ENCODE measurements around the gene ATP1A1. TPM values are rescaled to one million over a fixed set of nuclear protein-coding genes. Genes with fewer than 3 reads are reported as not detected.

Gene ATP1A1
- total RNA-seq, 4 donors from 2014 or later: 88.5 to 222 (median 156) TPM

DNA sequence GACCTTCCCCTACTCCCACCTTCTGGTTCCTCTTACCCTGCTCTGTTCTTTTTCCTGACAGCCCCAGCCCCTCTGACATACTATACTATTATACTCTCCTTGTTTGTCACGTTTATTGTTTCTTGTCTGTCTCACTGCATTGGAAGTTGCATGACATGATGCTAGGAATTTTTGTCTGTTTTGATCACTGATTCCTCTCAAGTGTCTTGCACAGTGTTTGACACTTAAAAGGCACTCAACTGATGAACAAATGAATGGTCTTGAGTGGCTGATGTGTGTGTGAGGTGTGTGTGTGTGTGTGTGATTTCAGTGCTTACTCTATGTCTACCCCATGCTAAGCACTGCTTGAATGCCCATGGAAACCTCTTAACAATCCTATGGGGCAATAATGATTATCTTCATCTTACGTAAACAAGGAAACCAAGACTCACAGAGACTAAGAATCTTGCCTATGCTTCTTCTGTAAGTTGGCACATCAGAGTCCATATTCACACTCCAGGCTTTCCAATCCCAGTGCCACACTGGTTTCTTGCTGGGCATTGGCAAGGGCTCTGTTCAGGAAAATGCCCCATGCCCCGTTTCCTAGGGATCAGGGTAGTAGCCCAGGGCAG is 59.7 kb downstream of the ATP1A1 start:
- TF ChIP-seq, protein P1, sequence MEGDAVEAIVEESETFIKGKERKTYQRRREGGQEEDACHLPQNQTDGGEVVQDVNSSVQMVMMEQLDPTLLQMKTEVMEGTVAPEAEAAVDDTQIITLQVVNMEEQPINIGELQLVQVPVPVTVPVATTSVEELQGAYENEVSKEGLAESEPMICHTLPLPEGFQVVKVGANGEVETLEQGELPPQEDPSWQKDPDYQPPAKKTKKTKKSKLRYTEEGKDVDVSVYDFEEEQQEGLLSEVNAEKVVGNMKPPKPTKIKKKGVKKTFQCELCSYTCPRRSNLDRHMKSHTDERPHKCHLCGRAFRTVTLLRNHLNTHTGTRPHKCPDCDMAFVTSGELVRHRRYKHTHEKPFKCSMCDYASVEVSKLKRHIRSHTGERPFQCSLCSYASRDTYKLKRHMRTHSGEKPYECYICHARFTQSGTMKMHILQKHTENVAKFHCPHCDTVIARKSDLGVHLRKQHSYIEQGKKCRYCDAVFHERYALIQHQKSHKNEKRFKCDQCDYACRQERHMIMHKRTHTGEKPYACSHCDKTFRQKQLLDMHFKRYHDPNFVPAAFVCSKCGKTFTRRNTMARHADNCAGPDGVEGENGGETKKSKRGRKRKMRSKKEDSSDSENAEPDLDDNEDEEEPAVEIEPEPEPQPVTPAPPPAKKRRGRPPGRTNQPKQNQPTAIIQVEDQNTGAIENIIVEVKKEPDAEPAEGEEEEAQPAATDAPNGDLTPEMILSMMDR (IDR thresholded peaks at IDR 0.05; ENCODE audit: low read depth): no peak

DNA sequence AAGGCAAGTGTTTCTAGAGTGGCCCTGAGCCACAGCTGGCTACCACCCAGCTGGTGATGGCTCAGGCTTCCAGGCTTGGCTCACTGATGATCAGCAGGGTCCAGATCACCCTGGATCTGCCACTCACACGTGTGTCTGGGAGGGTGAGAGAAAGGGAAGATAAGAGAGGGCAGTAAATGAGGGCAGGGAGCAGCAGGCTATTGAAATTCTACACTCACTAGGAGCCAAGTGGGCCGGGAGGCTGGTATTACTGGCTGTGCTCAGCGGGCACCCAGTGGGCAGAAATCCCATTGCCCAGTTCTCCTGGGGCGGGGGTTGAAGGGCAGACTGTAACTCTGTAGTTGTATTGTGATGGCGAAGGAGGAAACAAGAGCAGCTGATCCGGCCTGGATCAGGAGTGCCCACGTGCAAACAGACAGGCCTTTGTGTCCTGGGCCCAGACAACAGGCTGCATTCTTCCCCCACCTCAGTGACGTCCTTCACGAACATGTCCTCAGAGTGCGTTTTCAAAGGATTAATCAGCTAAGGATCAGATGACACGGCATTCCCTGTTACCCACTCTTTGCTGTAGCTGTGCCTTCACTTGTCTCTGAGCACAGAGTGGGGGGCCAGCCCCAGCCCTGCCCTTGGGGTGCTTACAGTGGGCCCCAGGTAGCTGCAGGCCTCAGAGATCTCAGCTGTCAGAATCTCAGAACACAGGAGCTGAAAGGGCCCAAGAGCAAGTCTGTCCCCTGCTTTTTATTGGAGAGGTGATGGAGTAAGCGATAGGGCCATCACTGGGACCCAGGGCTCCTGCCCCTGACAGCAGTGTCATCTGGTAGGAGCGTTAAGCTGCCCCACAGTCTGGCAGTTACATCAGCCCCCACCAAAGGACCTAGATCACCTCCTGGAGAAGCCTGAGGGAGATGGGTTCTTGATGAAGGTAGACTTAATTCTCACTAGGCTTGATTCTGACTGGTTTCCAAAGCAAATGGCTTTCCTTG is 60.5 kb downstream of the ATP1A1 start:
- TF ChIP-seq, protein P1 (IDR thresholded peaks at IDR 0.05; ENCODE audit: low read depth): no peak

DNA sequence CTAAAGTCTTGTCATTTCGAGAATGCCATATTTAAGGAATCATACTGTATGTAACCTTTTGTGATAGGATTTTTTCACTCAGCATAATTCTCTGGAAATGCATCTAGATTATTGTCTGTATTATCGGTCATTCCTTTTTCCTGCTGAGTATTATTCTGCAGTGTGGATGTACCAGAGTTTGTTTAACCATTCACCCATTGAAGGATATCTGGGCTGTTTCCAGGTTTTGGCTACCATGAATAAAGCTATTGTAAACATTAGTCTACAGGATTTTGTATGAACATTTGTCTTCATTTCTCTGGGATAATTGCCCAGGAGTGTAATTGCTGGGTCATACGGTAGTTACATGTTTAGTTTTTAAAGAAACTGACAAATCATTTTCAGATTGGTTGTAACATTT is 61.8 kb downstream of the ATP1A1 start:
- TF ChIP-seq, protein P1 (IDR thresholded peaks at IDR 0.05; ENCODE audit: low read depth): no peak

DNA sequence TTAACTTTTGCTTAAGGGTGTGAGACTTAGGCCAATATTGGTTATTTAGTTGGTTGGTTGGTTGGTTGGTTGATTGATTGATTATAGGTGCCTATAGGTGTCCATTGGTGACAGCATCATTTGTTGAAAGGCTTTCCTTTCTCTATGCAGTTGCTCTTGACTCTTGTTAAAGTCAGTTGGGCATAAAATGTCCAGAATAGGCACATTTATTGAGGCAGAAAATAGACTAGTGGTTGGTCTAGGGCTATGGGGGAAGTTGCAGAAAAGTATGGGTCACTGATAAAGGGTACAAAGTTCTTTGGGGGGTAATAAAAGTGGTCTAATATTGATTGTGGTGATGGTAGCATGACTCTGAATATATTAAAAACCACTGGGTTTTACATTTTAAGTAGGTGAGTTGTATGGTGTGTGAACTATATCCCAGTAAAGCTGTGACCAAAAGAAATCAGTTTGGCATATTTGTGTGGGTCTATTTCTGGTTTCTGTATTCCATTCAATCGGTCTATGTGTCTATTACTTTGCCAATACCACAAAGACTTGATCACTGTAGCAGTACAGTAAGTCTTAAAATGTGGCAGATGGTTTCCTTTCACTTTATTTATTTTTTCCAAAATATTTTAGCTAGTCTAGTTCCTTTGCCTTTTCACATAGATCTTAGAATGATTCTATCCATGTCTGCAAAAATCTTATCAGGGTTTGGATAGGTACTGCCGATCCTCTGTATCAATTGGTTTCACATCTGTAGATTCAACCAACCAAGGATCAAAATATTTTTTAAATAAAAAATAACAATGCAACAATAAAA is 63.0 kb downstream of the ATP1A1 start:
- TF ChIP-seq, protein P1 (IDR thresholded peaks at IDR 0.05; ENCODE audit: low read depth): no peak

DNA sequence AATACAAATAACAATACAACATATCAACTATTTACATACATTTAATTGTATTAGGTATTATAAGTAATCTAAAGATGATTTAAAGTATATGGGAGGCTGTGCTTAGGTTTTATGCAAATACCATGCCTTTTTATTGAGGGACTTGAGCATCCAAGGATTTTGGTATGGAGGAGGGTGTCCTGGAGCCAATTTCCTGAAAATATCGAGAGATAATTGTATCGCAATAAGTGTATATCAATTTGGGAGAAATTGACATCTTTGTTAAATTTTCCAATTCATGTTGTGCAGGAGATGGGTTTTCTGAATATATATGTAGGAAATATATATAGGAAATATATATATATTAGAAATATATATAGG is 63.5 kb downstream of the ATP1A1 start:
- TF ChIP-seq, protein P1 (IDR thresholded peaks at IDR 0.05; ENCODE audit: low read depth): no peak

DNA sequence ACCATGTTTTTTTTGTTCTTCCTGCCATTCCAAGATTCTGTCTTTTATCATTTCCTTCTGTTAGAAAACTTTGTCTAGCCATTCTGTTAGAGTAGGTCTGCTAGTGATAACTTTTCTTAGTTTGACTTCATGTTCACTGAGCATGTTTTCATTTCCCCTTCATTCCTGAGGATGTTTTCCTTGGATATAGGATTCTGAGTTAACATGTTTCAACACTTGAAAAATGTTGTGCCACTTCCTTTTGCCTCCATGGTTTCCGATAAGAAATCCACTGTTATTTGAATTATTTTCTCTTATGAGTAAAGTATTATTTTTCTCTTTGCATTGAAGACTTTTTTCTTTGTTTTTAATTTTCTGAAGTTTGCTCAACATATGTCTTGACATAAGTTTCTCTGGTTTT is 66.7 kb downstream of the ATP1A1 start:
- TF ChIP-seq, protein P1 (IDR thresholded peaks at IDR 0.05; ENCODE audit: low read depth): no peak

DNA sequence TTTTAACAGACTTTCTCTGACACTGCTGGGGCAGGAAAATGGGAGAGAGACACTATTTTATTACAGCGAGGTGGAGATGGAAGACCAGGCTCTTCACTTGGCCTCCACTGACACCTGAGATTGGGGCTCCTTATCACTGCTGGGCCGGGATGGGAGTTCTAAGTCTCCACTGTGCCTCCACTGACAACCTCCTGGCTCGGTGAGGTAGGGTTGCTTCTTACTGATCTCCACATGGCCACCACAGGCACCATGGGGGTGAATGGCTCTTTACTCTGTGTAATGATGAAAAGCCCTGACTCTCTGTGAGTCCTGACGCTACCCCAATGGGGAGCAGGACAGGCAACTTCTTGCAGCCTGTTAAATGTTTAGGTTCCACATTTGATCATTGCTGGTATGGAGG is 67.7 kb downstream of the ATP1A1 start:
- TF ChIP-seq, protein P1 (IDR thresholded peaks at IDR 0.05; ENCODE audit: low read depth): no peak

All from subcutaneous adipose tissue (tissue), 4 donors.